ENCODE data around the gene BLVRA. TPM values are rescaled to one million over a fixed set of nuclear protein-coding genes. Genes with fewer than 3 reads are reported as not detected.
A peak's percentile ranks its signal among the peaks of the same experiment; 100 is the strongest.

Gene BLVRA
- total RNA-seq, 1 donor from 2014 or later: 10.2 TPM

DNA sequence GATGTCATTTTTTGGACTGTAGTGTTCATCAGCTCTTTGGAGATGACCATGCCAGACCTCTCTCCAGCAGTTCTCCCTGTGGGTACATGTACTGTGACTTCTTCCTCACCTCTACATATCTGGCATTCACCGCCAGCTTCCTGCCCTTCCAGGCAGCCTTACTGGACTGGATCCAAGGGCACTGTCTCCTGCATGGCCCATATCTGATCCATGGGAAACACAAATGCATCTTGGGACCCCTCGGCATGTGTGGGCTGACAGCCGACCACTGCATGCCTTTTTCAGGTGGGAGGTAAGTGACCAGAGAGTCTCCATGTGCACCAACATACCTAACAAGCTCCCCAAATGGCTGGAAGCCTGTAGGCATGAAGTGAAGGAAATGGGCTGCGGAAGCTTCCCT is 3.9 kb upstream of the BLVRA start:
- TF ChIP-seq, protein P1, sequence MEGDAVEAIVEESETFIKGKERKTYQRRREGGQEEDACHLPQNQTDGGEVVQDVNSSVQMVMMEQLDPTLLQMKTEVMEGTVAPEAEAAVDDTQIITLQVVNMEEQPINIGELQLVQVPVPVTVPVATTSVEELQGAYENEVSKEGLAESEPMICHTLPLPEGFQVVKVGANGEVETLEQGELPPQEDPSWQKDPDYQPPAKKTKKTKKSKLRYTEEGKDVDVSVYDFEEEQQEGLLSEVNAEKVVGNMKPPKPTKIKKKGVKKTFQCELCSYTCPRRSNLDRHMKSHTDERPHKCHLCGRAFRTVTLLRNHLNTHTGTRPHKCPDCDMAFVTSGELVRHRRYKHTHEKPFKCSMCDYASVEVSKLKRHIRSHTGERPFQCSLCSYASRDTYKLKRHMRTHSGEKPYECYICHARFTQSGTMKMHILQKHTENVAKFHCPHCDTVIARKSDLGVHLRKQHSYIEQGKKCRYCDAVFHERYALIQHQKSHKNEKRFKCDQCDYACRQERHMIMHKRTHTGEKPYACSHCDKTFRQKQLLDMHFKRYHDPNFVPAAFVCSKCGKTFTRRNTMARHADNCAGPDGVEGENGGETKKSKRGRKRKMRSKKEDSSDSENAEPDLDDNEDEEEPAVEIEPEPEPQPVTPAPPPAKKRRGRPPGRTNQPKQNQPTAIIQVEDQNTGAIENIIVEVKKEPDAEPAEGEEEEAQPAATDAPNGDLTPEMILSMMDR (IDR thresholded peaks at IDR 0.05): no peak
- Mint-ChIP-seq H3K4me1 (peaks cover 10% of the 10 kb centered on the region), H3K9me3 (no peaks in the 10 kb centered on the region), H3K27me3 (no peaks in the 10 kb centered on the region), H3K27ac (no peak overlapping the region), H3K4me3 (no peak overlapping the region), H3K36me3 (ENCODE audit: low read depth) (no peaks in the 10 kb centered on the region)
- ChIA-PET POLR2A (no interaction called here), CTCF (interaction anchor here (0.6 kb wide), 1 partner anchor 172 kb away, joined by 3 read pairs; the partner anchor contains the start of gene STK17A)
- ATAC-seq (ENCODE audit: low read depth) (no peak), DNase-seq (no peak)
- intact Hi-C loops (cut with micrococcal nuclease): no loop called here

DNA sequence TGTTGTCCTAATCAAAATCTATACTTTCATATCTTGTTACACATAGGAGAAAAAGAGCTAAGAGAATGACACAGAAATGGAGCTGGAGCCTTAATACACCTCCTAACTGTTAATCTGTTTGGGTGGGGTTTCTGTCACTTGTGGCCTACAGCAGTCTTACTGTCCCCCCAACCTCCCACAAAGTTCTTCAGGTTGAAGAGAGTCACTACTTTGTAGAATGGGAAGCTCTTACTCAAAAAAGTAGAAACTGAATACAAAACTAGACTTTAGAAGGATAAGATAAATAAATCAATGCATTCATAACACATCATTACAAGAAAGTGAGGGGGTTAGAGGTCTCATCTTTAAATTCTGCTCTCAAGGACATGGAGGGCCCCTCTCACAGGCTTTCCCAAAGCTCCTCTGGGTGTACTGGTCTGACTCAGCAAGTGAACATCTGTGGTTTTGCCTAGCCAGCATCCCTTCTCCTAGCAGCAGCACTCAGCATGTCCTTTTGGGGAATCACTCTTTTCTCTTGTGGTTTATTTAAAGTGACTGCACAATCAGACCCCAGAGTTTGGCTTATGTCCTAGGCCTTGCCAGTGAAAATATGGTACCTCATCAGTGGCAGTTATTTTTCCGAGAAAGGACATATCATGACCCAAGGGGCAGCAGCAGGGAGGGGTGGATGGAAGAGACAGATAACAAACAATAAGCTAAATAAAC is 2.0 kb upstream of the BLVRA start:
- no peaks in the 10 kb centered on the region for H3K36me3 Mint-ChIP-seq (ENCODE audit: low read depth)
- intact Hi-C loops (cut with micrococcal nuclease): no loop called here
- peak overlapping the region; percentile 80 for H3K4me3 Mint-ChIP-seq
- H3K4me1 Mint-ChIP-seq: peaks cover 10% of the 10 kb centered on the region
- POLR2A ChIA-PET: no interaction called here
- H3K27ac Mint-ChIP-seq: no peak overlapping the region
- no peaks in the 10 kb centered on the region for H3K9me3 Mint-ChIP-seq
- TF ChIP-seq, protein P1 (IDR thresholded peaks at IDR 0.05): no peak
- CTCF ChIA-PET: interaction anchor here (0.7 kb wide), 1 partner anchor 72 kb away, joined by 3 read pairs; no protein-coding TSS in a partner anchor
- DNase-seq (no peak), ATAC-seq (ENCODE audit: low read depth) (no peak)
- no peaks in the 10 kb centered on the region for H3K27me3 Mint-ChIP-seq

DNA sequence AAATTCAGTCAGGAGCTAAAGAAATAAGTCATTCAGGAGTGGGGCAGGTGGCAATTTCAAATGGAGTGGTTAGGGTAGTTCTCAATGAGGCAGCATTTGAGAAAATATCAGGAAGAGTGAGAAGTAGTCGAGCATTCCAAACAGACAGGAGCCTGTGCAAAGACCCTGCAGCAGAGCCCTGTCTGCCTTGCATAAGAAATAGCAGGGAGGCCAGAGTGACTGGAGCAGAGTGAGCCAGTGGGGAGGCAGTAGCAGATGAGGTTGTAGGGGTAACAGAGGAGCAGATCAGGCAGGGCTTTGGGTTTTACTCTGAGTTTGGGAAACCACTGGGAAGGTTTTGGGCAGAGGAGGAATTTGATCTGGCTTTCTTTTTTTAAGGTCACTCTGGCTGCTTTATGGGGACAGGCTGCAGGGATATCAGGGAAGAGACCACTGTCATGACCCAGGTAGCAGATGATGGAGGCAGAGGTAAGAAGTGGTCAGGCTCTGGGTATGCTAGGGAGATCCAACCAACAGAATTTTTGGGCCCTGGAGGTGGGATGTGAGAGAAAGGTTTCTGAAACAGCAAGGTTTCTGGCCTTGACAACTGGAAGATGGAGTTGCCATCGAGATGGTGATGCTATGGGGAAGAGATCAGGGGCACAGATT is 1.3 kb upstream of the BLVRA start:
- CTCF ChIA-PET: no interaction called here
- H3K36me3 Mint-ChIP-seq (ENCODE audit: low read depth): no peaks in the 10 kb centered on the region
- intact Hi-C loops (cut with micrococcal nuclease): no loop called here
- POLR2A ChIA-PET: interaction anchor here (1.7 kb wide), 1 partner anchor 174 kb away, joined by 5 read pairs; the partner anchor contains the start of gene STK17A
- no peak for ATAC-seq (ENCODE audit: low read depth)
- peaks cover 11% of the 10 kb centered on the region for H3K4me1 Mint-ChIP-seq
- no peak for DNase-seq
- H3K27ac Mint-ChIP-seq: no peak overlapping the region
- no peaks in the 10 kb centered on the region for H3K27me3 Mint-ChIP-seq
- H3K9me3 Mint-ChIP-seq: no peaks in the 10 kb centered on the region
- TF ChIP-seq, protein P1 (IDR thresholded peaks at IDR 0.05): no peak
- H3K4me3 Mint-ChIP-seq: peak overlapping the region; percentile 80

DNA sequence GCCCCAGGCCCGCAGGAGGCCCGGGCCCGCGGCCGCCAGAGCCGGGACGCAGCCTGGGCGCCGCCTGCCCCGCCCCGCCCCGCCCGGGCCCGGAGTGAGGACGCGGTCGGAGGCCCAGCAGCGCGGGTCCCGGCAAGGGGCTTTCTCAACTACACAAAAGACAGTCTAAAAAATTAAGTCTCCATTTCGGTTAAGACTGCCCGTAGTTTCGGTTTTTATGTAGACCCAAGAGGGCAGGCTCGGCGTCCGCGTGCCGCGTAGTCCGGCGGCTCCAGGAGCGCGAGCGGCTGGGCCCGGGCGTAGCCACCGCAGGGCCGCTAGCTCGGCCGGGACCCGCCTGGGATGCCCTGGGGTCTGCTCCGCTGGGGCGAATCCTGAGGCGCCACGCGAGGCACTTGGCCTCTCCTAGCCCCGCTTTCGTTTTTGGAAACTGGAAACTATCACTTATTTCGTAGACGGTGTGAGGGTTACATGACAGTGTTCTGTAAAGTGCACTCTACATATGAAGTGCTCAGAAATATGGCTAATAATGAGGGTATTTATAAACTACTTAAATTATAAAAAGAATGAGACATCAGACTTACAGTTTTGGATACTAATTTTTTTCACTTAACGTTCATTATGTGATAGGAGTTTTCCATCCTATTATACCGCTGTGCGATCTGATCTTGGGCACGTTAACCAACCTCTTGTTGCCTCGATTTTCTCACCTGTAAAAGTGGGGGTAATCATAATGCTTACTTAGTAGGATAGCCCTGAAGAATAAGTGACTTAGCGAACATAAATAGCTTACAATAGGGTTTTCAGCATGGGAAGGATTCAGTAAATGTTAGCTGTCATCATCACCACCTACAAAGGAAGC is 573 bp downstream of the BLVRA start:
- peak; percentile 71 for ATAC-seq (ENCODE audit: low read depth)
- H3K36me3 Mint-ChIP-seq (ENCODE audit: low read depth): no peaks in the 10 kb centered on the region
- ChIA-PET POLR2A (interaction anchor here (0.6 to 2.2 kb wide), 5 partner anchors 29 to 827 kb away, joined by 3 to 8 read pairs (median 5); partner anchors contain the start of genes COA1, MRPL32, PSMA2 and STK17A), CTCF (interaction anchor here (1.2 kb wide), 1 partner anchor 76 kb away, joined by 3 read pairs; no protein-coding TSS in a partner anchor)
- peaks cover 20% of the 10 kb centered on the region for H3K4me1 Mint-ChIP-seq
- TF ChIP-seq, protein P1 (IDR thresholded peaks at IDR 0.05): no peak
- H3K27ac Mint-ChIP-seq: no peak overlapping the region
- peak overlapping the region; percentile 86 for H3K4me3 Mint-ChIP-seq
- H3K9me3 Mint-ChIP-seq: no peaks in the 10 kb centered on the region
- intact Hi-C loops (cut with micrococcal nuclease): loop anchor here (2.0 kb wide), 1 partner anchor 30 kb away; the partner anchor contains the start of gene COA1
- DNase-seq: peak; percentile 49
- no peaks in the 10 kb centered on the region for H3K27me3 Mint-ChIP-seq
